ENCODE results near the gene CD44.

- TF ChIP-seq CTCF (IDR thresholded peaks at IDR 0.05) (no peak), POLR2A (IDR thresholded peaks at IDR 0.05) (no peak), EP300 (IDR thresholded peaks at IDR 0.05) (no peak)
These were observed 77.0 kb downstream of the CD44 start for GRCh38 chr11:35215945-35216344.

Data from ovary (tissue), 3 donors.